ENCODE results near the gene AK1. TPM values are rescaled to one million over a fixed set of nuclear protein-coding genes. Genes with fewer than 3 reads are reported as not detected.

Gene AK1
- total RNA-seq, 1 experiment from 2014 or later = 31.6 TPM

- no peaks in the 10 kb centered on the region for H3K27me3 Mint-ChIP-seq (ENCODE audit: low read depth)
- Histone ChIP-seq H2AK5ac (ENCODE audit: insufficient read length, low read length) (no peak overlapping the region), H4K91ac (ENCODE audit: insufficient read length, low read depth, low read length) (no peak overlapping the region), H3K23me2 (ENCODE audit: insufficient read length, low read depth, low read length, poor library complexity, severe bottlenecking) (no peaks in the 10 kb centered on the region), H3K14ac (ENCODE audit: insufficient read depth, low read length) (no peak overlapping the region; the same call in 1 of the 2 replicates), H3K4me2 (ENCODE audit: insufficient read depth, insufficient read length, low read length) (no peak overlapping the region), H2BK120ac (ENCODE audit: low read depth, low read length, poor library complexity, severe bottlenecking) (no peak overlapping the region), H4K20me1 (ENCODE audit: control insufficient read depth, insufficient read depth, insufficient read length) (no peaks in the 10 kb centered on the region), H3K9ac (ENCODE audit: extremely low read depth, insufficient read length, low read length) (no peak overlapping the region), H2BK12ac (ENCODE audit: insufficient read length, low read depth, low read length) (no peak overlapping the region), H2BK15ac (ENCODE audit: low read depth, low read length) (no peak overlapping the region), H3K79me2 (ENCODE audit: insufficient read depth, low read length) (no peaks in the 10 kb centered on the region), H2AFZ (ENCODE audit: low read length) (no peak overlapping the region), H3K27ac (ENCODE audit: insufficient read length, low read depth, low read length) (no peak overlapping the region), H3K79me1 (ENCODE audit: insufficient read depth, low read depth, low read length, poor library complexity, severe bottlenecking) (no peaks in the 10 kb centered on the region), H3K9me3 (ENCODE audit: control insufficient read depth, low read depth, low read length) (no peaks in the 10 kb centered on the region), H4K8ac (replicated peaks; ENCODE audit: insufficient read length, low read depth, low read length) (no peak overlapping the region), H3T11ph (ENCODE audit: low read length) (no peak overlapping the region), H3K23ac (ENCODE audit: insufficient read length, low read depth, low read length) (no peak overlapping the region), H2BK20ac (ENCODE audit: low read depth, low read length, poor library complexity, severe bottlenecking) (no peak overlapping the region), H2BK5ac (ENCODE audit: insufficient read length, low read length) (no peak overlapping the region), H3K4ac (ENCODE audit: low read depth, low read length) (no peak overlapping the region), H4K5ac (ENCODE audit: insufficient read length, low read depth, low read length) (no peak overlapping the region), H3K27me3 (ENCODE audit: insufficient read depth, low read length) (no peaks in the 10 kb centered on the region), H3K4me1 (ENCODE audit: insufficient read depth, low read length) (no peaks in the 10 kb centered on the region), H3K56ac (ENCODE audit: insufficient read length, low read depth, low read length) (no peak overlapping the region), H3K18ac (ENCODE audit: insufficient read length, low read depth, low read length) (no peak overlapping the region)
- H3K4me3 Mint-ChIP-seq = no peak overlapping the region; a peak in 1 of 5 replicates
- TF ChIP-seq CTCF (conservative IDR thresholded peaks at IDR 0.05) = peak; percentile 27; the same call in 1 of the 3 replicates
- H3K4me1 Mint-ChIP-seq = peaks cover under 1 to 12% of the 10 kb centered on the region in 2 experiments; a peak in 2 of 4 replicates
- H3K36me3 Mint-ChIP-seq (ENCODE audit: insufficient read depth in 1 of 3, low read depth in 3 of 3) = peaks cover 15 to 52% (median 49%) of the 10 kb centered on the region in 3 experiments; a peak in 6 of 7 replicates
- peaks cover 2 to 3% of the 10 kb centered on the region in 2 experiments; a peak in 2 of 5 replicates for H3K9me3 Mint-ChIP-seq
- no CpG with 5 or more reads among the region's 2 CpGs for WGBS (ENCODE audit: extremely low coverage, insufficient read length, low lambda C conversion rate)
- H3K27ac Mint-ChIP-seq = no peak overlapping the region
- no peak for DNase-seq
Observed at GRCh38 chr9:127887792-127888191, 10.3 kb upstream of the AK1 start.

Measured in H9 (cell line).